ENCODE results near the gene CEP41. TPM values are rescaled to one million over a fixed set of nuclear protein-coding genes. Genes with fewer than 3 reads are reported as not detected.

CEP41 gene
- total RNA-seq, 1 donor from 2014 or later = 16.5 TPM

DNA sequence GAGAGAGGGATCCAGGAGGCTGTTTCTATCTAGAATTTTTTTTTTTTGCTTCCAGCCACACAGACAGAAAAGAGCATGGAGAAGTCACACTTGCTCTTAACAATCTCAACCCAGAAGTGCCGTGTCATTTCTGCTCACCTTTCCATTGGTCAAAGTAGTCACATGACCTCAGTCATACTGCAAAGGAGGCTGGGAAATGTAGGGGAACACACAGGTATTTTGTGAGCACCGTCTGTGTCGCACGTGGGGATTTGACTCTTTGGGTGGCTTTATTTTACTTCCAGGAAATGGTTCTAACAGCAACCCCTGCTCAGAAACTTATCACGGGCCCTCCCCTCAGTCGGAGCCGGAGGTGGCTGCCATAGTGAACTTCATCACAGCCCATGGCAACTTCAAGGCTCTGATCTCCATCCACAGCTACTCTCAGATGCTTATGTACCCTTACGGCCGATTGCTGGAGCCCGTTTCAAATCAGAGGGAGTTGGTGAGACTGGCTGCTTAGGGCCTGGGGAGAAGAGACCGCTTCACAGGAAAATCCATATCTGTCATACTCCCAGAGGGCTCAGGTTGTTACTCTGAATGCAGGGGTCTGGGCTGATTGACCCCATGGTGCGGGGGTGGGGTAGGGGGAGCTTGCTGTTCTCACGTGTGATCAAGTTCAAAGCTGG lies 73.6 kb downstream of the CEP41 start:
- Histone ChIP-seq H4K20me1 (ENCODE audit: low read depth) (no peaks in the 10 kb centered on the region), H2AFZ (replicated peaks) (no peak overlapping the region), H3K4me3 (no peak overlapping the region), H3K9ac (no peak overlapping the region), H3K27ac (no peak overlapping the region), H3K27me3 (no peaks in the 10 kb centered on the region), H3K4me2 (no peak overlapping the region), H3K4me1 (no peaks in the 10 kb centered on the region), H3F3A (ENCODE audit: low read depth) (no peaks in the 10 kb centered on the region), H3K36me3 (no peaks in the 10 kb centered on the region), H3K79me2 (ENCODE audit: low read depth) (no peaks in the 10 kb centered on the region), H3K9me3 (ENCODE audit: low read depth) (no peaks in the 10 kb centered on the region)
- peaks cover 59% of the 10 kb centered on the region for H3K4me1 Mint-ChIP-seq
- DNase-seq (ENCODE audit: low spot score) = no peak
- peaks cover 3% of the 10 kb centered on the region for H3K36me3 Mint-ChIP-seq
- TF ChIP-seq EZH2phosphoT487 (IDR thresholded peaks at IDR 0.05) = no peak
- no peak for TF ChIP-seq EZH2 (IDR thresholded peaks at IDR 0.05)
- TF ChIP-seq CTCF (IDR thresholded peaks at IDR 0.05) = no peak
- H3K4me3 Mint-ChIP-seq = peak overlapping the region; percentile 18
- peak overlapping the region; percentile 99 for H3K27ac Mint-ChIP-seq
- peaks cover 8% of the 10 kb centered on the region for H3K27me3 Mint-ChIP-seq (ENCODE audit: insufficient read depth, low read depth)
- H3K9me3 Mint-ChIP-seq = peaks cover 3% of the 10 kb centered on the region

DNA sequence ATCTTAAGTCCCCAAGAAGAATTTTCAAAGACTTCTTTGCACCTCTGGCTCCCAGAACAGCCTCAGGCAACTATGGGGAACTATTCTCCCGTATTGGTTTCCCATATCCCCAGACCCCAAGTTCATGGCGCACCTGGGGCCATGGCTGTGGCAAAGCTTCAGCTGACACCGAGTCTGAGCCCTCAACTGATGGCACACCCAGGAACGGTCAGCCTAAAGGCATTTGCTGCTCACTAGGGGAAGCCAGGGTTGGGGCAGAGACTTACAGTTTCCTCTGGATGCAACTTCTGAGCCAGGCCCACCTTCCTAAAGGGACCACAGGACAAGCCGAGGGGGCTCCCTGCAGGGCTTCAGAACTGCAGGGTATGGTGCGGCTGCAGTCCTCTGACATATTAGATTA lies 74.3 kb downstream of the CEP41 start:
- TF ChIP-seq EZH2phosphoT487 (IDR thresholded peaks at IDR 0.05) = no peak
- TF ChIP-seq CTCF (IDR thresholded peaks at IDR 0.05) = no peak
- no peak for TF ChIP-seq EZH2 (IDR thresholded peaks at IDR 0.05)
- no peaks in the 10 kb centered on the region for H3K4me1 ChIP-seq
- no peaks in the 10 kb centered on the region for H4K20me1 ChIP-seq (ENCODE audit: low read depth)
- H3K27ac ChIP-seq = no peak overlapping the region
- no peak overlapping the region for H3K4me3 ChIP-seq
- H3K9me3 ChIP-seq (ENCODE audit: low read depth) = no peaks in the 10 kb centered on the region
- no peak for DNase-seq (ENCODE audit: low spot score)
- Mint-ChIP-seq H3K36me3 (no peaks in the 10 kb centered on the region), H3K27me3 (ENCODE audit: insufficient read depth, low read depth) (peaks cover 8% of the 10 kb centered on the region), H3K27ac (peak overlapping the region; percentile 99), H3K4me3 (no peak overlapping the region), H3K4me1 (peaks cover 56% of the 10 kb centered on the region), H3K9me3 (no peaks in the 10 kb centered on the region)
- H2AFZ ChIP-seq (replicated peaks) = no peak overlapping the region
- H3K9ac ChIP-seq = no peak overlapping the region
- H3K4me2 ChIP-seq = no peak overlapping the region
- no peaks in the 10 kb centered on the region for H3F3A ChIP-seq (ENCODE audit: low read depth)
- no peaks in the 10 kb centered on the region for H3K36me3 ChIP-seq
- no peaks in the 10 kb centered on the region for H3K79me2 ChIP-seq (ENCODE audit: low read depth)
- H3K27me3 ChIP-seq = no peaks in the 10 kb centered on the region

DNA sequence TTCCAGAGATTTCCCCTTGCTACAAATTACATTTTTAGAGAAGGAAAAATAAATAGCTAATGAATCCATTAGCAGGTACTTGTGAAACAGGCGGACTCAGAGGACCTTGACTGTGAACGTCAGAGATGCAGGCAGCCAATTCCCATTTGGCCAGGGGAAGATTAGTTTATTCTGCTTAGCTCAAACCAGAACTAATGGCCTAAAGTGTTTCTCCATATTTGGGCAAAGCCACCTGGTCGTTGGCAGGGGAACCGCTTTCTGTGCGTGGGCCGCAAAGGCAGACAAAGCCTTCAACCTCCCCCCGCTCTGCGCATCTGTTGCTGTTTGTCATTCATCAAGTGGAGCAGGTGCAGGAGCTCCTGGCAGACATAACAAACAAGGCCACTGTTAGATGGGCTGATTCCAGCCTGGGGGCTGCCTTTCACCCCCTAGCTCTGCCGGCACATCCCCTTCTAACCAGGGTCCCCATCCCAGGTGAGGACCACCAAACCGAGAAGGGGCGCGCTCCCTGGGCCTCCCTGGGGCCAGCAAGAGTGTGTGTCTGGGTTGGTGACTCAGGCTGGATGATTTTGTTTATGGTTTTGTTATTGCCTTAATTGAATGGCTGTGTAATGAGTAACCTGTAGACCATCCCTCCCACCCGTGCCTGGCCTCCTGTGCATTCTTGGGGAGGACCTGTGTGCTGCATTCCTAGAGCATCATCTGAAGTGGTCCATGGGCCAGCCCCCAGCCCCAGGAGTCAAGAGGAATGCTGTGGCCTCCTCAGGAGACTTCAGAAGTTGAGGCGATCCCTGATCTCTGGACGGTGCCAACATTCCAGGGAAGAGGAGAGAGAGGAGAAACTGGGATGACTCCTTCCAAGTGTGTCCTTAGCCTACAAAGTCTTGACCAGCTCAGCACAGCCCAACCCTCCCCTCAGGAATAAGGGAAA lies 75.0 kb downstream of the CEP41 start:
- no peaks in the 10 kb centered on the region for H3K36me3 Mint-ChIP-seq
- H3K4me3 Mint-ChIP-seq = peak overlapping the region; percentile 36
- DNase-seq (ENCODE audit: low spot score) = peak; percentile 41
- H3K9ac ChIP-seq = no peak overlapping the region
- no peak overlapping the region for H3K27ac ChIP-seq
- no peaks in the 10 kb centered on the region for H3K9me3 ChIP-seq (ENCODE audit: low read depth)
- no peak overlapping the region for H2AFZ ChIP-seq (replicated peaks)
- H4K20me1 ChIP-seq (ENCODE audit: low read depth) = no peaks in the 10 kb centered on the region
- TF ChIP-seq EZH2 (IDR thresholded peaks at IDR 0.05) = no peak
- TF ChIP-seq CTCF (IDR thresholded peaks at IDR 0.05) = no peak
- TF ChIP-seq EZH2phosphoT487 (IDR thresholded peaks at IDR 0.05) = no peak
- H3K4me1 Mint-ChIP-seq = peaks cover 56% of the 10 kb centered on the region
- no peak overlapping the region for H3K4me3 ChIP-seq
- no peaks in the 10 kb centered on the region for H3F3A ChIP-seq (ENCODE audit: low read depth)
- H3K4me2 ChIP-seq = no peak overlapping the region
- H3K27me3 Mint-ChIP-seq (ENCODE audit: insufficient read depth, low read depth) = peaks cover 8% of the 10 kb centered on the region
- H3K27ac Mint-ChIP-seq = peak overlapping the region; percentile 99
- no peaks in the 10 kb centered on the region for H3K27me3 ChIP-seq
- no peaks in the 10 kb centered on the region for H3K36me3 ChIP-seq
- H3K4me1 ChIP-seq = no peaks in the 10 kb centered on the region
- no peaks in the 10 kb centered on the region for H3K79me2 ChIP-seq (ENCODE audit: low read depth)
- peaks cover 5% of the 10 kb centered on the region for H3K9me3 Mint-ChIP-seq
